ENCODE data around the gene KSR1. TPM values are rescaled to one million over a fixed set of nuclear protein-coding genes. Genes with fewer than 3 reads are reported as not detected.

The KSR1 gene
- total and polyA plus RNA-seq, 9 of the 15 experiments (the other 6 are each of a cell fraction or from before 2014, with no cell fraction given) = 1.4 to 51.7 (median 18.4) TPM

GRCh38 chr17:27520491-27521185 lies 64.4 kb downstream of the KSR1 start:
- Histone ChIP-seq H3K4me2 (ENCODE audit: insufficient read depth, low read length) (no peak overlapping the region), H2AFZ (ENCODE audit: low read depth, low read length) (no peak overlapping the region), H3K4me3 (no peak overlapping the region), H3K4me1 (replicated peaks in 1 of 2; ENCODE audit: control insufficient read depth in 2 of 2, insufficient read depth in 2 of 2, low read length in 2 of 2) (peaks cover 15 to 48% of the 10 kb centered on the region in 2 experiments), H3K27ac (ENCODE audit: extremely low read depth, low read depth, low read length) (no peak overlapping the region), H4K20me1 (replicated peaks; ENCODE audit: control insufficient read depth, insufficient read depth, low read length) (peaks cover 6% of the 10 kb centered on the region; the same call in 1 of the 2 replicates), H3K36me3 (ENCODE audit: control insufficient read depth, insufficient read depth, low read length) (no peaks in the 10 kb centered on the region), H3K79me2 (ENCODE audit: control insufficient read depth, insufficient read depth, low read length) (peaks cover 77% of the 10 kb centered on the region), H3K9ac (ENCODE audit: insufficient read depth in 1 of 2, low read depth in 2 of 2, low read length in 2 of 2) (peak overlapping the region in 1 of 2 experiments; percentile 81; a peak in 2 of 4 replicates), H3K9me1 (ENCODE audit: control insufficient read depth, insufficient read depth, low read length) (no peaks in the 10 kb centered on the region), H3K27me3 (ENCODE audit: control insufficient read depth in 2 of 2, insufficient read depth in 2 of 2, low read length in 2 of 2) (no peaks in the 10 kb centered on the region), H3K9me3 (replicated peaks; ENCODE audit: control insufficient read depth, insufficient read depth, low read depth, low read length) (no peaks in the 10 kb centered on the region)
- in situ Hi-C loops (cut with MboI) = no loop called here
- TF ChIP-seq POLR3G (IDR thresholded peaks at IDR 0.05; ENCODE audit: extremely low read depth, insufficient read length, insufficient replicate concordance) (no peak), IFI16 (CRISPR knock-in tag; IDR thresholded peaks at IDR 0.05) (no peak), FOSL1 (tag; conservative IDR thresholded peaks at IDR 0.05) (no peak), ZNF561 (CRISPR knock-in tag; conservative IDR thresholded peaks at IDR 0.05) (no peak), RBM15 (IDR thresholded peaks at IDR 0.05; ENCODE audit: insufficient read depth, low read length) (no peak), IRF1 (CRISPR knock-in tag; IDR thresholded peaks at IDR 0.05; ENCODE audit: borderline replicate concordance) (no peak), BCL6 (CRISPR knock-in tag; IDR thresholded peaks at IDR 0.05) (no peak), TAF9B (IDR thresholded peaks at IDR 0.05; ENCODE audit: partially characterized antibody) (no peak), E2F8 (IDR thresholded peaks at IDR 0.05; ENCODE audit: low read depth, partially characterized antibody) (no peak), ILK (tag; IDR thresholded peaks at IDR 0.05; ENCODE audit: borderline replicate concordance, low read depth) (no peak), RAD51 (IDR thresholded peaks at IDR 0.05; ENCODE audit: borderline replicate concordance, low read depth) (no peak), RCOR1 (IDR thresholded peaks at IDR 0.05; ENCODE audit: borderline replicate concordance in 1 of 2, low read depth in 2 of 2, low read length in 2 of 2) (no peak), SRSF1 (IDR thresholded peaks at IDR 0.05; ENCODE audit: low read depth, low read length) (no peak), HNRNPLL (IDR thresholded peaks at IDR 0.05; ENCODE audit: low read depth, low read length, poor library complexity, severe bottlenecking) (no peak), WHSC1 (IDR thresholded peaks at IDR 0.05; ENCODE audit: low read length) (no peak)
- ATAC-seq = no peak; the same call in 2 of the 3 replicates
- no peak for DNase-seq (ENCODE audit: extremely low read depth in 1 of 4, low spot score in 3 of 4)
- ChIA-PET CTCF (ENCODE audit: low intra/inter-chr PET ratio) (no interaction called here), POLR2A (interaction anchor here (0.6 to 1.4 kb wide), 8 partner anchors 13 to 888 kb away, joined by 3 to 5 read pairs (median 4); no protein-coding TSS in a partner anchor)
- intact Hi-C loops (cut with micrococcal nuclease) = no loop called here
- no TSS peak for BruUV-seq (replicated peaks)
- FAIRE-seq = no peak
- 74% methylated on average over 14 of the region's 16 CpGs for WGBS (ENCODE audit: insufficient coverage, low coverage, missing lambda C conversion rate)
